Measurements from ENCODE around the gene ST6GALNAC6. TPM values are rescaled to one million over a fixed set of nuclear protein-coding genes. Genes with fewer than 3 reads are reported as not detected.

Gene ST6GALNAC6
- total RNA-seq, 1 donor from 2014 or later, result 34.0 TPM

- DNase-seq, result peak; percentile 48
Measured at GRCh38 chr9:127931092-127931881, 31.9 kb upstream of the ST6GALNAC6 start.

GRCh38 chr9:127930231-127931091 is 31.1 kb upstream of the ST6GALNAC6 start, which contains the start of gene PIP5KL1:
TSS of gene PIP5KL1 (minus strand) at chr9:127930777. CDS start at chr9:127930752, 25 bp downstream.
- peak; percentile 89 for DNase-seq

GRCh38 chr9:127929625-127929979 is 30.2 kb upstream of the ST6GALNAC6 start:
- DNase-seq, result no peak

GRCh38 chr9:127928676-127929624 is 29.5 kb upstream of the ST6GALNAC6 start:
- DNase-seq, result no peak

- DNase-seq, result no peak
Measured at GRCh38 chr9:127927988-127928675, 28.7 kb upstream of the ST6GALNAC6 start.

- DNase-seq, result no peak
Measured at GRCh38 chr9:127927201-127927987, 28.0 kb upstream of the ST6GALNAC6 start.

- DNase-seq, result no peak
Measured at GRCh38 chr9:127926906-127927200, 27.4 kb upstream of the ST6GALNAC6 start.

GRCh38 chr9:127925959-127926905 is 26.8 kb upstream of the ST6GALNAC6 start:
- DNase-seq, result no peak

GRCh38 chr9:127924736-127925444 is 25.5 kb upstream of the ST6GALNAC6 start:
- no peak for DNase-seq

- no peak for DNase-seq
Measured at GRCh38 chr9:127923771-127924170, 24.4 kb upstream of the ST6GALNAC6 start.

GRCh38 chr9:127923046-127923445 is 23.6 kb upstream of the ST6GALNAC6 start:
- DNase-seq, result no peak

- DNase-seq, result peak; percentile 72
Measured at GRCh38 chr9:127921557-127922120, 22.2 kb upstream of the ST6GALNAC6 start.

GRCh38 chr9:127920794-127921193 is 21.4 kb upstream of the ST6GALNAC6 start:
- no peak for DNase-seq

- no peak for DNase-seq
Measured at GRCh38 chr9:127919253-127919815, 19.9 kb upstream of the ST6GALNAC6 start.

- no peak for DNase-seq
Measured at GRCh38 chr9:127918183-127919107, 19.0 kb upstream of the ST6GALNAC6 start.

- no peak for DNase-seq
Measured at GRCh38 chr9:127917603-127918002, 18.2 kb upstream of the ST6GALNAC6 start.
